ENCODE results near the gene AMDHD2. TPM values are rescaled to one million over a fixed set of nuclear protein-coding genes. Genes with fewer than 3 reads are reported as not detected.
"Not testable (repeated sequence)": the region's sequence is repeated elsewhere in the genome, so short reads cannot be mapped to it uniquely, and the experiment has no call there.

The AMDHD2 gene
- total and polyA plus RNA-seq, 2 experiments from 2014 or later: 30.2 to 39.2 TPM

DNA sequence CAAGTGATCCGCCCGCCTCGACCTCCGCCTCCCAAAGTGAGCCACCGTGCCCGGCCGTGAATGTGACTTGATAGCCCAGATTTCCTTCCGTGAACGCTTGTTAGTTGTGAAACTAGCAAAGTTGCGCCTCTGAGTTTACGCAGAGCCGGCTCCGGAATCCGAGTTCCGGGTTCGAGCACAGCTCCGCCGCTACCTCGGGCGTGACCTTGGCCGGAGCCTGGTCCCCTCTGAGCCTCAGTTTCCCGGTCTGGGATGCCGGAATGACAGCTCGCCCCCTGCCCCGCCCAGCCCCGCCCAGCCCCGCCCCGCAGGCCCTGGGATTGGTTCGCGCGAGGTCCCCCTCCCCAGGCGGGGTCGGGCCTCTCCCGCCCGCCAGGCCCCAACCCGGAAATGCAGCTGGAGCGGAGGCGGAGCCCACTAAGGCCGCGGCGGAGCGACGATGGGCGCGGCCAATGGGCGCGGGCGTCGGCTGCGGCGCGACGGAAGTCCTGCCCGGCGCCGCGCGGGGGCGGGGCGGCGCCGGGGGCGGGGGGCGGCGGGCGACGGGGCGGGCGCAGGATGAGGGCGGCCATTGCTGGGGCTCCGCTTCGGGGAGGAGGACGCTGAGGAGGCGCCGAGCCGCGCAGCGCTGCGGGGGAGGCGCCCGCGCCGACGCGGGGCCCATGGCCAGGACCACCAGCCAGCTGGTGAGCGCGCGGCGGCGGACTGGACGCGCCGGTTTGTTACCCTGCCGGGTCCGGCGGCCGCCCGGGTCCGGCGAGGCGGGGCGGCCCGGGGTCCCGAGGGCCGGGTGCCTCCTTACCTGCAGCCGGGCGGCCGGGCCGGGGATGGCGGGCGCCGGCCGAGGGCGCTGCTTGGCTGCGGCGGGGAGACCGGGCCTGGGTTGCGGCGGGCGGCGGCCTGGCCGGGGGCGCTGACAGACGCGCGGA is 17.5 kb downstream of the AMDHD2 start, which contains the start of gene PDPK1:
TSS of gene PDPK1 (plus strand) at position 571 of the 929 bp plus-strand sequence. CDS start at position 663, 92 bp downstream.
- H3K4me1 ChIP-seq (ENCODE audit: low read depth): peaks cover 12% of the 10 kb centered on the region
- no peaks in the 10 kb centered on the region for H3K27me3 ChIP-seq
- H3K27ac ChIP-seq: peak within 1 kb of the TSS; percentile 90
- peak; percentile 97 for DNase-seq (ENCODE audit: low read depth in 1 of 2, low spot score in 1 of 2)
- H3K9me3 ChIP-seq (ENCODE audit: low read depth): no peaks in the 10 kb centered on the region
- no peaks in the 10 kb centered on the region for H3K36me3 ChIP-seq
- H3K4me3 ChIP-seq: peak within 1 kb of the TSS; percentile 68
- TF ChIP-seq, protein P1, sequence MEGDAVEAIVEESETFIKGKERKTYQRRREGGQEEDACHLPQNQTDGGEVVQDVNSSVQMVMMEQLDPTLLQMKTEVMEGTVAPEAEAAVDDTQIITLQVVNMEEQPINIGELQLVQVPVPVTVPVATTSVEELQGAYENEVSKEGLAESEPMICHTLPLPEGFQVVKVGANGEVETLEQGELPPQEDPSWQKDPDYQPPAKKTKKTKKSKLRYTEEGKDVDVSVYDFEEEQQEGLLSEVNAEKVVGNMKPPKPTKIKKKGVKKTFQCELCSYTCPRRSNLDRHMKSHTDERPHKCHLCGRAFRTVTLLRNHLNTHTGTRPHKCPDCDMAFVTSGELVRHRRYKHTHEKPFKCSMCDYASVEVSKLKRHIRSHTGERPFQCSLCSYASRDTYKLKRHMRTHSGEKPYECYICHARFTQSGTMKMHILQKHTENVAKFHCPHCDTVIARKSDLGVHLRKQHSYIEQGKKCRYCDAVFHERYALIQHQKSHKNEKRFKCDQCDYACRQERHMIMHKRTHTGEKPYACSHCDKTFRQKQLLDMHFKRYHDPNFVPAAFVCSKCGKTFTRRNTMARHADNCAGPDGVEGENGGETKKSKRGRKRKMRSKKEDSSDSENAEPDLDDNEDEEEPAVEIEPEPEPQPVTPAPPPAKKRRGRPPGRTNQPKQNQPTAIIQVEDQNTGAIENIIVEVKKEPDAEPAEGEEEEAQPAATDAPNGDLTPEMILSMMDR (IDR thresholded peaks at IDR 0.05; ENCODE audit: low read depth, low read length): no peak

DNA sequence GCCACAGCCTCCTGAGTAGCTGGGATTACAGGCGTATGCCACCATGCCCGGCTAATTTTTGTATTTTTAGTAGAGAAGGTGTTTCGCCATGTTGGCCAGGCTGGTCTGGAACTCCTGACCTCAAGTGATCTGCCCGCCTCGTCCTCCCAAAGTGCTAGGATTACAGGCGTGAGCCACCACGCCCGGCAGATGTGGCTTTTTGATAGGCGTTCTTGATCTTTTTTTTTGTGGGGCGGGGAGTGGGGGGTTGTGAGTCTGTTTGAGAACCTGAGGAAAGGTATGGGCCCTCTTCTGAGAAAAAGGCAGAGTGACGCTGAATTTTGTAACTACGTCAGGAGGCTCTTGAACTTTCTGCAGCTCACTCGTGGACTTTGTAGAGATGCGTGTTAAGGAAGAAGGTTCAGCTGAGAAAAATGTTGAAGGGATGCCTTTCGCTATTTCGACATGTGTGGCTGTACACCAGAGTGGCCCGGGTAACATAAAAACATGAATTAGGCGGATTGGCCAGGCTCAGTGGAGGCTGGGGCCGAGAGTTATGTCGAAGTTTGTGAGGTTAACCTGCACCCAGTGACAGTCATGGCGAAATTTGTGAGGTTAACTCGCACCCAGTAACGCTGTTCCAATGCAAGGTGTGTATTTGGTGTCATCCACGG is 19.1 kb downstream of the AMDHD2 start:
- not testable (repeated sequence) for H3K36me3 ChIP-seq; H3K27me3 ChIP-seq; H3K27ac ChIP-seq; H3K9me3 ChIP-seq (ENCODE audit: low read depth); DNase-seq (ENCODE audit: low read depth in 1 of 2, low spot score in 1 of 2)
- H3K4me1 ChIP-seq (ENCODE audit: low read depth): peaks cover 12% of the 10 kb centered on the region
- H3K4me3 ChIP-seq: peak overlapping the region; percentile 33

DNA sequence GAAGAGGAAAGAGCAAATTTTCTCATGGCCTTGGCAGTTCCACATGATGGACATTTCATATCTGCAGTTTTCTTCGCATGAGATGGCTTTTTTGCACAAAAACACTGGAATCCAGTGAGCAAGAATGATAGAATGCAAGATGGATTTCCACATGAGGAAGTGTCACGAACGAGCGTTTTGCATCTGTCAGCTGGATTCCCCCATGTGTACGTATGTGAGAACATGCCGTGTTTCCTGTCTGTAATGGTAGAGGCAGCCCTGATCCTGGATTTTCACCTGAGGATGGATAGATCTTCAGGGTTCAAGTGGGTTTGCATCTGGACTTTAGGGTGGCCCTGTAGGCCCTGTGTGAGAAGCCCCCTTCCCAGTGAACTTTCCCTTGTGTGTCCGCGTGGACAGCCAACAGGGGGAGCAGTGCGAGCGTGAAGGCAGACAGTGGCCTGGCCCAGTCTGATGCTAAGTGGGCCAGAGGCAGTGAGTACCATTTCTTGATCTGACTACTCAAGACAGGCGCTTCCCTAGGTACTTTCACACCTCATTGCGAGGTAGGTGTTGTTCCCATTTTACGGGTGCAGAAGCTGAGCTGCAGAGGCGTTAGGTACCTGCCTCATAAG is 19.8 kb downstream of the AMDHD2 start:
- not testable (repeated sequence) for H3K4me3 ChIP-seq; H3K27ac ChIP-seq; H3K9me3 ChIP-seq (ENCODE audit: low read depth); H3K27me3 ChIP-seq; H3K36me3 ChIP-seq
- peaks cover 12% of the 10 kb centered on the region for H3K4me1 ChIP-seq (ENCODE audit: low read depth)
- TF ChIP-seq, protein P1 (IDR thresholded peaks at IDR 0.05; ENCODE audit: low read depth, low read length): peak; percentile 41
- DNase-seq (ENCODE audit: low read depth in 1 of 2, low spot score in 1 of 2): peak in 1 of 2 donors; percentile 40

DNA sequence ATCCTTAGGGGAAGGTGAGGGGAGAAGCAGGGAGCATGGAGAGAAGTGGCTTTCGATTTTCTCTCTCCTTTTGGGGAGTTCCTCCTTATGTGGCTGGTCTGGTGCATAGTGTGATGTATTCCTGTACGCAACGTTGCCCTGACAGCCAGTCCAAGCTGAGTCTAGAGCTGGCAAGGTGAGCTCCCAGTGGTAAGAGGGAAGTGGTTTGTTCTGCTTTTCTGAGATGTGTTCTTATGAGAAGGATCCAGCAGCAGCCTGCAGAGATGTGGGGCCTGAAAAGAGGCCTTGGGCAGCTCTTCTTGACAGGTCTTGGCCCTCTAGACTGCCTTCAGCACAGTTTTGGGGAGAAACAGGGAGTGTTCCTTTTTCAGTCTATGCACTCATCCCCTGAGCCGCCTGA is 20.7 kb downstream of the AMDHD2 start:
- not testable (repeated sequence) for H3K4me3 ChIP-seq; H3K9me3 ChIP-seq (ENCODE audit: low read depth); H3K27ac ChIP-seq; DNase-seq (ENCODE audit: low read depth in 1 of 2, low spot score in 1 of 2); H3K36me3 ChIP-seq; H3K27me3 ChIP-seq
- peaks cover 12% of the 10 kb centered on the region for H3K4me1 ChIP-seq (ENCODE audit: low read depth)

DNA sequence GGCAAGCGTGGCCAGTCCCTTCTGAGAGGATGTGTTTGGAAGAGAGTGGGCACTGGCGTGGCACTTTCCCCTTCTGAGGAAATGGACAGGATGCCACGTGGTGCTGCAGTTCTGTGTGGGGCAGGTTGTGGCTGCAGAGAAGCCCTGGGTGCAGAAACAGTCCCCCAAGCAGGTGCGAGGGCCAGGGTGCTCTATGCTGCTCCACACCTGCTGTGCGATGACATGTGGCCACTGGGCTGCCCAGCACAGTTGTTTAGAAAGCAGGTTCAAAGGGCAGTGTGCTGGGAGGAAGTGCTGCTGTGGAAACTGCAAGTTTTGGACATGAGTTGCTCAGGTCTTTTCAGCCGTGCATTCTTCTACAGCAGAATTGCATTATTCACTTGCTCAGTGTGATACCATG is 21.2 kb downstream of the AMDHD2 start:
- H3K27me3 ChIP-seq; H3K4me3 ChIP-seq; DNase-seq (ENCODE audit: low read depth in 1 of 2, low spot score in 1 of 2); H3K36me3 ChIP-seq; H3K9me3 ChIP-seq (ENCODE audit: low read depth); H3K27ac ChIP-seq: not testable (repeated sequence)
- H3K4me1 ChIP-seq (ENCODE audit: low read depth): peaks cover 12% of the 10 kb centered on the region

DNA sequence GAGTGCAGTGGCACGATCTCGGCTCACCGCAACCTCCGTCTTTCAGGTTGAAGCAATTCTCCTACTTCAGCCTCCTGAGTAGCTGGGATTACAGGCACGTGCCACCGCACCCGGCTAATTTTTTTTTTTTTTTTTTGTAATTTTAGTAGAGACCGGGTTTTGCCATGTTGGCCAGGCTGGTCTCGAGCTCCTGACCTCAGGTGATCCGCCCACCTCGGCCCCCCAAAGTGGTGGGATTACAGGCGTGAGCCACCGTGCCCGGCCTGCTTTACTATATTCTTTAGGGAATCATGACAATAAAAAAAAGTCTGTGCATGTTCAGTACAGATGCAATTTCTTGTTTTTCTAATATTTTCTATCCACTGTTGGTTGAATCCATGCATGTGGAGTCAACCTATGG is 23.6 kb downstream of the AMDHD2 start:
- H3K36me3 ChIP-seq; H3K27ac ChIP-seq; H3K27me3 ChIP-seq; H3K9me3 ChIP-seq (ENCODE audit: low read depth); H3K4me1 ChIP-seq (ENCODE audit: low read depth); DNase-seq (ENCODE audit: low read depth in 1 of 2, low spot score in 1 of 2); H3K4me3 ChIP-seq: not testable (repeated sequence)

DNA sequence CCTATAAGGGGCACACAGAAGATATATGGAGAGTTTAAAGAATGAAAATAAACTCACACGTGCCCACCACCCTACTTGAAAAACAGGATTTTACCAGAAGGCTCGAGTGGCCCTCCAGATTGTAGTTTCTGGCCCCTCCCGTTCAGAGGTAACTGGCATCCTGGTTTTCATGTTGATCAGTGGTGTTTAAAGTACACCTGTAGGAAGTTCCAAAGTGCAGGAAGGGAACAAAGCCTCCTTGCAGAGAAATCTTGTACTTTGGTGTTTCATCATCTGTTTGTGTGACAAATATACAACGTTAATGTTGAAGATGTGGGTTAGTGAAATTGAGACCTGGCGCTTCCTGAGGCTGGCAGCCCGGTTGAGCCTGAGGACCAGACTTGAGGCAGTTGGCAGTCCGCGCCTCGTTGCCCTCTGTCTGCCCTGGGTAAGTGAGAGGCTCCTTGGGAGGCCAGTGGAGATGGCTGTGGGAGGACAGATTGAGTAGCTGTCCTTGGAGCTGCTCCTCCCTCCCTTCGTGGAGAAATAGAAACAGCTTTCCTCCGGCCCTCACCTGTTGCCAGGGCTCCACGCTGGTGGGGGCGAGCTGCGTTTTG is 30.2 kb downstream of the AMDHD2 start:
- not testable (repeated sequence) for H3K27me3 ChIP-seq; H3K4me1 ChIP-seq (ENCODE audit: low read depth); H3K4me3 ChIP-seq; H3K27ac ChIP-seq; DNase-seq (ENCODE audit: low read depth in 1 of 2, low spot score in 1 of 2); H3K9me3 ChIP-seq (ENCODE audit: low read depth); H3K36me3 ChIP-seq
